ENCODE results near the gene CCDC54. TPM values are rescaled to one million over a fixed set of nuclear protein-coding genes. Genes with fewer than 3 reads are reported as not detected.

CCDC54 gene
- total and polyA plus RNA-seq, 2 of the 8 experiments (the other 6 are each of a cell fraction or from before 2014, with no cell fraction given): not detected

DNA sequence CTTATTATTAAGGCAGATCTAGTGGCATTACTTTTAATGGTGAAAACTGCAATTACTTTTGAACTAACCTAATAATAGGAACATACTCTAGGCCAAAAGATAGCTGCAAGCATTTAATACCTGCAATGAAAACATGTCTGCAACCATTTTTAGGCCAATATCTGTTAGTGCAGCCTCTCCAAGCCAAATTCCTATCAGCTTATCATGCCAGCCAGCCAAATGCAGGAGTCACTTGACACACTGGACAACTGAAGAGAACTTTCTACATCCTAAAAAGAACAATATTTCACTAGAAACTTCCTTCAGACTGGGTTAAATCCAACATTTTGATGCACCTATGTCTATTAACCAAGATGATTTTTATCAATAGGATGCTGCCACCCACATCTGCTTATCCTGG, 33.8 kb downstream of the CCDC54 start:
- CTCF ChIA-PET (ENCODE audit: partially characterized antibody): interaction anchor here (2.3 to 12.0 kb wide), 2 partner anchors 10 to 137 kb away, joined by 11 to 97 read pairs; no protein-coding TSS in a partner anchor
- no peak overlapping the region for H3K27ac ChIP-seq (ENCODE audit: low read depth, low read length)
- FAIRE-seq (no peak), DNase-seq (ENCODE audit: low read depth in 1 of 2, low spot score in 2 of 2) (no peak)
- POLR2A ChIA-PET (ENCODE audit: partially characterized antibody): no interaction called here
- no peak overlapping the region for H4K5ac ChIP-seq (ENCODE audit: insufficient read length, low read depth, low read length)
- H3K27me3 ChIP-seq (replicated peaks in 1 of 4; ENCODE audit: control insufficient read depth in 3 of 4, extremely low read depth in 1 of 4, insufficient read depth in 3 of 4, low read length in 3 of 4): no peaks in the 10 kb centered on the region
- H3K79me2 ChIP-seq (ENCODE audit: control insufficient read depth in 1 of 2, insufficient read depth in 2 of 2, low read length in 2 of 2): no peaks in the 10 kb centered on the region
- no peak overlapping the region for H2BK15ac ChIP-seq (ENCODE audit: low read length)
- H3K4me2 ChIP-seq (ENCODE audit: insufficient read depth in 1 of 2, low read depth in 2 of 2, low read length in 2 of 2): no peak overlapping the region
- H3K9me3 ChIP-seq (ENCODE audit: insufficient read depth in 2 of 2, low read depth in 1 of 2, low read length in 1 of 2): peaks cover 0 to 4% of the 10 kb centered on the region in 2 experiments; a peak in 1 of 4 replicates
- H3K18ac ChIP-seq (ENCODE audit: extremely low read depth, low read length): no peak overlapping the region
- no peaks in the 10 kb centered on the region for H3K23me2 ChIP-seq (ENCODE audit: low read depth, low read length)
- no peak overlapping the region for H2BK20ac ChIP-seq (ENCODE audit: low read length)
- no peak overlapping the region for H2BK5ac ChIP-seq (ENCODE audit: low read depth, low read length)
- H2AFZ ChIP-seq (ENCODE audit: low read length): no peak overlapping the region
- TF ChIP-seq HDAC2 (IDR thresholded peaks at IDR 0.05; ENCODE audit: borderline replicate concordance in 1 of 2, low read depth in 2 of 2, low read length in 2 of 2): no peak
- TF ChIP-seq SIN3A (conservative IDR thresholded peaks at IDR 0.05 in 1 of 2, IDR thresholded peaks at IDR 0.05 in 1 of 2; ENCODE audit: low read depth in 1 of 2, low read length in 2 of 2): no peak
- TF ChIP-seq TCF12 (IDR thresholded peaks at IDR 0.05; ENCODE audit: low read depth, low read length): no peak
- TF ChIP-seq NRF1 (IDR thresholded peaks at IDR 0.05; ENCODE audit: low read depth, low read length): no peak
- no peaks in the 10 kb centered on the region for H4K20me1 ChIP-seq (replicated peaks in 1 of 2; ENCODE audit: control insufficient read depth in 1 of 2, insufficient read depth in 2 of 2, low read length in 2 of 2)
- no peak overlapping the region for H2BK120ac ChIP-seq (replicated peaks; ENCODE audit: low read depth, low read length)
- no peak overlapping the region for H2AK5ac ChIP-seq (ENCODE audit: low read depth, low read length)
- H4K8ac ChIP-seq (ENCODE audit: extremely low read depth, insufficient read depth, low read length): no peak overlapping the region
- H3K9ac ChIP-seq (replicated peaks in 1 of 4; ENCODE audit: extremely low read depth in 1 of 4, low read depth in 3 of 4, low read length in 3 of 4): no peak overlapping the region
- no peak overlapping the region for H3K23ac ChIP-seq (ENCODE audit: insufficient read length)
- H3K4ac ChIP-seq (replicated peaks; ENCODE audit: insufficient read length, low read depth, low read length): no peak overlapping the region
- H2BK12ac ChIP-seq (ENCODE audit: low read depth, low read length): no peak overlapping the region
- no peak overlapping the region for H3K56ac ChIP-seq (replicated peaks; ENCODE audit: insufficient read length, low read depth, low read length)
- no peaks in the 10 kb centered on the region for H3K36me3 ChIP-seq (ENCODE audit: control insufficient read depth in 2 of 4, insufficient read depth in 4 of 4, low read length in 3 of 4)
- no peak overlapping the region for H3K4me3 ChIP-seq (ENCODE audit: extremely low read depth in 1 of 4, insufficient read depth in 2 of 4, low read depth in 3 of 4, low read length in 4 of 4)
- no peak overlapping the region for H3K14ac ChIP-seq (ENCODE audit: insufficient read length)
- H4K91ac ChIP-seq (replicated peaks; ENCODE audit: insufficient read length, low read length): no peak overlapping the region
- H3K79me1 ChIP-seq (ENCODE audit: low read depth, low read length): no peaks in the 10 kb centered on the region
- no peaks in the 10 kb centered on the region for H3K4me1 ChIP-seq (replicated peaks in 1 of 4; ENCODE audit: control insufficient read depth in 3 of 4, insufficient read depth in 4 of 4, low read length in 3 of 4)
